Measurements from ENCODE around the gene UBA3. TPM values are rescaled to one million over a fixed set of nuclear protein-coding genes. Genes with fewer than 3 reads are reported as not detected.

Gene UBA3
- total RNA-seq, 1 experiment from 2014 or later = 64.2 TPM

DNA sequence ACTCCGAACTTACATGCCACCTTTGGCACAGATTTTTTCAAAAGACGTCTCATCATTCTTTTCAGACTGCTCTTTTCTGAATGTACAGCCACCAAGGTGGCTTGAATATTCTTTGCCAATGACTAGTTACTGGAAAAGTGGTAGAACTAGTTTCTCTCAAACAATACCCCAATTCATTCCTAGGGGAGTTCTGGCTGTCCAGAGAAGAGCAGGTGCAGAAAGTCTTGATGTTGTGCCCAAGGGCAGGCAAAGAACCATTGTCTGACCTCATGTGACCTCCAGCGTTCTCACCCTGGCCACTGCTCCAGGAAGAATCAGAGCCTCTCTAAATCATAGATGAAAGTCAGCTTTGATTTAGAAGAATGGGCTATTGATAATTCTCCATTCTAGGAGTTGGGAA, 36.7 kb upstream of the UBA3 start:
- Mint-ChIP-seq H3K4me1 (ENCODE audit: low read depth, unreplicated experiment) (peaks cover 39% of the 10 kb centered on the region), H3K27ac (ENCODE audit: unreplicated experiment) (peak overlapping the region; percentile 91), H3K9me3 (ENCODE audit: low read depth, unreplicated experiment) (peaks cover 2% of the 10 kb centered on the region), H3K36me3 (ENCODE audit: insufficient read depth, unreplicated experiment) (peaks cover 5% of the 10 kb centered on the region), H3K4me3 (ENCODE audit: low read depth, unreplicated experiment) (peak overlapping the region; percentile 45), H3K27me3 (ENCODE audit: unreplicated experiment) (no peaks in the 10 kb centered on the region)
- intact Hi-C loops (cut with micrococcal nuclease; ENCODE audit: unreplicated experiment) = loop anchor here (2.0 kb wide), 1 partner anchor 30 kb away; no protein-coding TSS in a partner anchor
- TF ChIP-seq, protein P1, sequence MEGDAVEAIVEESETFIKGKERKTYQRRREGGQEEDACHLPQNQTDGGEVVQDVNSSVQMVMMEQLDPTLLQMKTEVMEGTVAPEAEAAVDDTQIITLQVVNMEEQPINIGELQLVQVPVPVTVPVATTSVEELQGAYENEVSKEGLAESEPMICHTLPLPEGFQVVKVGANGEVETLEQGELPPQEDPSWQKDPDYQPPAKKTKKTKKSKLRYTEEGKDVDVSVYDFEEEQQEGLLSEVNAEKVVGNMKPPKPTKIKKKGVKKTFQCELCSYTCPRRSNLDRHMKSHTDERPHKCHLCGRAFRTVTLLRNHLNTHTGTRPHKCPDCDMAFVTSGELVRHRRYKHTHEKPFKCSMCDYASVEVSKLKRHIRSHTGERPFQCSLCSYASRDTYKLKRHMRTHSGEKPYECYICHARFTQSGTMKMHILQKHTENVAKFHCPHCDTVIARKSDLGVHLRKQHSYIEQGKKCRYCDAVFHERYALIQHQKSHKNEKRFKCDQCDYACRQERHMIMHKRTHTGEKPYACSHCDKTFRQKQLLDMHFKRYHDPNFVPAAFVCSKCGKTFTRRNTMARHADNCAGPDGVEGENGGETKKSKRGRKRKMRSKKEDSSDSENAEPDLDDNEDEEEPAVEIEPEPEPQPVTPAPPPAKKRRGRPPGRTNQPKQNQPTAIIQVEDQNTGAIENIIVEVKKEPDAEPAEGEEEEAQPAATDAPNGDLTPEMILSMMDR (IDR thresholded peaks at IDR 0.05; ENCODE audit: unreplicated experiment) = no peak
- CTCF ChIA-PET = interaction anchor here (1.7 kb wide), 1 partner anchor 11 kb away, joined by 8 read pairs; no protein-coding TSS in a partner anchor
- DNase-seq = peak; percentile 76
- BruUV-seq (replicated peaks) = no TSS peak

- DNase-seq = no peak
- TF ChIP-seq, protein P1 (IDR thresholded peaks at IDR 0.05; ENCODE audit: unreplicated experiment) = no peak
- CTCF ChIA-PET = interaction anchor here (0.6 to 1.7 kb wide), 3 partner anchors 10 to 222 kb away, joined by 3 to 8 read pairs (median 3); no protein-coding TSS in a partner anchor
- no peak overlapping the region for H3K4me3 Mint-ChIP-seq (ENCODE audit: low read depth, unreplicated experiment)
- H3K36me3 Mint-ChIP-seq (ENCODE audit: insufficient read depth, unreplicated experiment) = peaks cover 5% of the 10 kb centered on the region
- H3K27me3 Mint-ChIP-seq (ENCODE audit: unreplicated experiment) = no peaks in the 10 kb centered on the region
- peak overlapping the region; percentile 91 for H3K27ac Mint-ChIP-seq (ENCODE audit: unreplicated experiment)
- peaks cover 2% of the 10 kb centered on the region for H3K9me3 Mint-ChIP-seq (ENCODE audit: low read depth, unreplicated experiment)
- H3K4me1 Mint-ChIP-seq (ENCODE audit: low read depth, unreplicated experiment) = peaks cover 32% of the 10 kb centered on the region
- intact Hi-C loops (cut with micrococcal nuclease; ENCODE audit: unreplicated experiment) = loop anchor here (2.0 kb wide), 1 partner anchor 29 kb away; no protein-coding TSS in a partner anchor
- no TSS peak for BruUV-seq (replicated peaks)
Measured at GRCh38 chr3:69116162-69116561, 36.0 kb upstream of the UBA3 start.

DNA sequence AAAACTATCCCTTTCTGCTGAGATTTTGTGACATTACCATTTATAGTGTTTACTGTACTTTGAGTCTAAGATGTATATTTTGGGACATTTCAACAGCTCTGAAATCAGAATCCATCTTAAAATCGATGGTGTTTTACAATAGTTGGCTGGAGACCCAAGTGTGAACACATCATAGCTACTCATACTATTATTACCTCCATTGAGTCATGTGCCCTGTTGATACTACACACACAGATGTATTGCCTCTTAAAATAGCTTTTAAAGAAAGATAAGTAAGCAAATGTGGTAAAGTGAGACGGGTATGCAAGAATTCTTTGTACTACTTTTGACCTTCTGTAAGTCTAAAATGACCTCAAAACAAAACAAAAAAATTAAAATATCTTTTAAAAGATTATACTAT, 35.6 kb upstream of the UBA3 start:
- intact Hi-C loops (cut with micrococcal nuclease; ENCODE audit: unreplicated experiment) = loop anchor here (2.0 kb wide), 1 partner anchor 29 kb away; no protein-coding TSS in a partner anchor
- Mint-ChIP-seq H3K36me3 (ENCODE audit: insufficient read depth, unreplicated experiment) (peaks cover 5% of the 10 kb centered on the region), H3K9me3 (ENCODE audit: low read depth, unreplicated experiment) (peaks cover 2% of the 10 kb centered on the region), H3K4me3 (ENCODE audit: low read depth, unreplicated experiment) (no peak overlapping the region), H3K27me3 (ENCODE audit: unreplicated experiment) (no peaks in the 10 kb centered on the region), H3K4me1 (ENCODE audit: low read depth, unreplicated experiment) (peaks cover 29% of the 10 kb centered on the region), H3K27ac (ENCODE audit: unreplicated experiment) (no peak overlapping the region)
- BruUV-seq (replicated peaks) = no TSS peak
- TF ChIP-seq, protein P1 (IDR thresholded peaks at IDR 0.05; ENCODE audit: unreplicated experiment) = no peak
- CTCF ChIA-PET = interaction anchor here (0.6 to 1.7 kb wide), 3 partner anchors 9 to 222 kb away, joined by 3 to 8 read pairs (median 3); no protein-coding TSS in a partner anchor
- DNase-seq = no peak

DNA sequence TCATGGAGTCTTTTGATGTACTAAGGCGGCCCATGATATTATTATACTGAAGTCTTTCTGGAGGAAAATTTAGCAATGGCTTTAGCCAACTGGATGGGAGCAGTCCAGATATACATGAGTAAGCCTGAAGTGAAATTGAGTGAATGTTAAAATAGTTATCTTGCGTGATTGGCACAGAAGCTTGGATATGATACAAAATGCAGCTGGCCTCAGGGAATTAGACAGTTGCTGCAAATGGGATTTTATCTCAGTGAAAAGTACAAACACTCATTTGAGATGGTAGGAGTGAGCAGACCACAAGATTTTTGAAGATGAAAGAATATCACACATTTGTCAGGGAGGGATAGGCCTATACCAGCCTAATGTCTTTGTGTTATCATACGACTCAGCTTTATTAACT, 33.4 kb upstream of the UBA3 start:
- no peaks in the 10 kb centered on the region for H3K9me3 Mint-ChIP-seq (ENCODE audit: low read depth, unreplicated experiment)
- intact Hi-C loops (cut with micrococcal nuclease; ENCODE audit: unreplicated experiment) = no loop called here
- no peak overlapping the region for H3K27ac Mint-ChIP-seq (ENCODE audit: unreplicated experiment)
- H3K27me3 Mint-ChIP-seq (ENCODE audit: unreplicated experiment) = no peaks in the 10 kb centered on the region
- no peak overlapping the region for H3K4me3 Mint-ChIP-seq (ENCODE audit: low read depth, unreplicated experiment)
- peaks cover 20% of the 10 kb centered on the region for H3K4me1 Mint-ChIP-seq (ENCODE audit: low read depth, unreplicated experiment)
- DNase-seq = no peak
- CTCF ChIA-PET = no interaction called here
- TF ChIP-seq, protein P1 (IDR thresholded peaks at IDR 0.05; ENCODE audit: unreplicated experiment) = no peak
- peaks cover 5% of the 10 kb centered on the region for H3K36me3 Mint-ChIP-seq (ENCODE audit: insufficient read depth, unreplicated experiment)
- no TSS peak for BruUV-seq (replicated peaks)

Measured in Calu3 (cell line).